K562 (cell line): ENCODE data around the gene LGALS3BP. TPM values are rescaled to one million over a fixed set of nuclear protein-coding genes. Genes with fewer than 3 reads are reported as not detected.

Source experiments
- ATAC-seq: fragments of 200-7000 bp; cut with Tn5 transposase; 3 replicates; pipeline ENCODE4 v1.9.1; 2020; ENCODE audit warnings: moderate library complexity
- BruUV-seq: library from RNA; stranded (reverse); fragments of 400-500 nt; replicated peaks from 2 replicates; lab custom pipeline; 2021; lab: Mats Ljungman, UMichigan
- CTCF ChIA-PET: fragments of 300-600 bp; formaldehyde crosslinking; extraction: SDS; loops from one replicate; lab custom pipeline; 2021; ENCODE audit warnings: low intra/inter-chr PET ratio; lab: Yijun Ruan, JAX
- POLR2A ChIA-PET: fragments of 300-600, 350-650 bp; sonication (Branson Sonifier 250); formaldehyde crosslinking; extraction: SDS; loops from one replicate; lab custom pipeline; 2021; ENCODE audit warnings: antibody characterized with exemption, inconsistent platforms; lab: Yijun Ruan, JAX
- DNase-seq, 4 experiments: peaks; one replicate each; pipeline versions ENCODE4 v3.0.0 to v3.0.0-alpha.2; 2011 to 2018; ENCODE audit warnings: low spot score in 3 of 4, mixed read lengths in 3 of 4; ENCODE audit errors: extremely low read depth in 1 of 4
- FAIRE-seq: peaks from 2 replicates; lab custom pipeline; 2011; peaks lifted over from hg19 to GRCh38; lab: Jason Lieb, UNC
- H2AFZ ChIP-seq: 2 replicates; pipeline ENCODE4 v1.6.0; 2011; ENCODE audit warnings: low read depth, low read length, control low read depth, inconsistent platforms
- H3K27ac ChIP-seq: fragments of 200-600 bp; 3 replicates; pipeline ENCODE4 v1.8.0; 2011; ENCODE audit warnings: low read depth, mild to moderate bottlenecking, control low read depth, inconsistent platforms, low read length, moderate library complexity, mixed read lengths; ENCODE audit errors: extremely low read depth
- H3K27me3 ChIP-seq, 2 experiments: fragments of 300-600 bp in 1 of 2; 2 replicates in 1 of 2; 3 replicates in 1 of 2; pipeline versions ENCODE4 v1.6.0 to v1.8.0; 2011; ENCODE audit warnings: inconsistent platforms in 2 of 2, low read length in 2 of 2, mild to moderate bottlenecking in 1 of 2, mixed read lengths in 1 of 2, moderate library complexity in 1 of 2; ENCODE audit not compliant: control insufficient read depth in 2 of 2, insufficient read depth in 2 of 2
- H3K36me3 ChIP-seq: fragments of 300-600 bp; 3 replicates; pipeline ENCODE4 v1.8.0; 2011; ENCODE audit warnings: mild to moderate bottlenecking, low read length, inconsistent platforms; ENCODE audit not compliant: control insufficient read depth, insufficient read depth
- H3K4me1 ChIP-seq, 2 experiments: fragments of 200-600 bp in 1 of 2; replicated peaks in 1 of 2; 2 replicates in 1 of 2; 3 replicates in 1 of 2; pipeline versions ENCODE4 v1.5.1 to v1.8.0; 2011; ENCODE audit warnings: inconsistent platforms in 2 of 2, low read length in 2 of 2, mild to moderate bottlenecking in 1 of 2, mixed read lengths in 1 of 2, moderate library complexity in 1 of 2; ENCODE audit not compliant: control insufficient read depth in 2 of 2, insufficient read depth in 2 of 2
- H3K4me2 ChIP-seq: 2 replicates; pipeline ENCODE4 v1.6.1; 2011; ENCODE audit warnings: low read length, control low read depth, inconsistent platforms, mixed read lengths; ENCODE audit not compliant: insufficient read depth
- H3K4me3 ChIP-seq: fragments of 200-600 bp; sonication (generic), shearing (Covaris generic); 2 replicates; pipeline ENCODE4 v1.5.1; 2016; ENCODE audit warnings: control low read depth, inconsistent platforms
- H3K79me2 ChIP-seq: fragments of 200-600 bp; 3 replicates; pipeline ENCODE4 v1.8.0; 2011; ENCODE audit warnings: low read length, inconsistent platforms; ENCODE audit not compliant: control insufficient read depth, insufficient read depth
- H3K9ac ChIP-seq, 2 experiments: 2 replicates each; pipeline versions ENCODE4 v1.6.0 to v1.6.1; 2011; ENCODE audit warnings: low read depth in 2 of 2, low read length in 2 of 2, control low read depth in 1 of 2, inconsistent platforms in 1 of 2, mild to moderate bottlenecking in 1 of 2, mixed read lengths in 1 of 2; ENCODE audit not compliant: insufficient read depth in 1 of 2
- H3K9me1 ChIP-seq: one replicate; pipeline ENCODE4 v1.6.0; 2011; ENCODE audit warnings: inconsistent platforms, mild to moderate bottlenecking, low read length, moderate library complexity; ENCODE audit not compliant: control insufficient read depth, insufficient read depth
- H3K9me3 ChIP-seq: replicated peaks from 2 replicates; pipeline ENCODE4 v1.5.1; 2011; ENCODE audit warnings: low read depth, low read length, inconsistent platforms; ENCODE audit not compliant: control insufficient read depth, insufficient read depth
- H4K20me1 ChIP-seq: replicated peaks from 2 replicates; pipeline ENCODE4 v1.6.1; 2011; ENCODE audit warnings: low read length, inconsistent platforms, mixed read lengths; ENCODE audit not compliant: control insufficient read depth, insufficient read depth
- BCOR ChIP-seq: fragments of 450-650 bp; IDR thresholded peaks from 2 replicates; pipeline ENCODE4 v1.6.1; 2016
- FOXP1 ChIP-seq: sonication (generic); formaldehyde crosslinking; IDR thresholded peaks from 2 replicates; pipeline ENCODE4 v1.8.0; 2022; ENCODE audit warnings: mild to moderate bottlenecking, missing genetic modification reagents
- GTF3C2 ChIP-seq: IDR thresholded peaks from 3 replicates; pipeline ENCODE4 v1.6.1; 2011; ENCODE audit warnings: borderline replicate concordance, mild to moderate bottlenecking, moderate library complexity; ENCODE audit not compliant: insufficient read length; ENCODE audit errors: extremely low read depth
- IRF2 ChIP-seq: sonication (generic); formaldehyde crosslinking; IDR thresholded peaks from 2 replicates; pipeline ENCODE4 v1.8.1; 2022; ENCODE audit warnings: mild to moderate bottlenecking, missing genetic modification reagents
- POU5F1 ChIP-seq: fragments of 150-350 bp; IDR thresholded peaks from 2 replicates; pipeline ENCODE4 v1.6.1; 2014; ENCODE audit warnings: borderline replicate concordance, low read length, low read depth, mild to moderate bottlenecking; ENCODE audit not compliant: partially characterized antibody
- PTBP1 ChIP-seq: fragments of 200-400 bp; formaldehyde crosslinking; IDR thresholded peaks from 2 replicates; pipeline ENCODE4 v1.6.1; 2017; ENCODE audit warnings: low read depth, low read length
- TAF1 ChIP-seq: IDR thresholded peaks from 2 replicates; pipeline ENCODE4 v1.6.1; 2011; ENCODE audit warnings: mild to moderate bottlenecking, low read length, moderate library complexity; ENCODE audit not compliant: insufficient read depth, control insufficient read depth, severe bottlenecking; ENCODE audit errors: extremely low read depth
- ZNF146 ChIP-seq: IDR thresholded peaks from one replicate; pipeline ENCODE4 v1.6.1; 2018; ENCODE audit warnings: missing compliant biosample characterization; ENCODE audit not compliant: unreplicated experiment
- ZNF280A ChIP-seq: fragments of 450-650 bp; IDR thresholded peaks from 2 replicates; pipeline ENCODE4 v1.6.1; 2018; ENCODE audit warnings: mild to moderate bottlenecking, low read depth; ENCODE audit not compliant: partially characterized antibody
- ZNF282 ChIP-seq: sonication (generic); formaldehyde crosslinking; IDR thresholded peaks from 2 replicates; pipeline ENCODE4 v1.8.1; 2023; ENCODE audit warnings: missing genetic modification reagents
- ZNF76 ChIP-seq: fragments of 250-450 bp; sonication (Bioruptor Pico); IDR thresholded peaks from 2 replicates; pipeline ENCODE4 v1.4.0; 2020; ENCODE audit warnings: mild to moderate bottlenecking, moderate library complexity, borderline replicate concordance
- WGBS: fragments of 100-300 bp; shearing (Covaris generic); methylation state at CpG from one replicate; pipeline ENCODE4 v1.1.6; 2016; ENCODE audit warnings: low coverage, mixed read lengths; ENCODE audit not compliant: insufficient coverage; ENCODE audit errors: missing lambda C conversion rate; 5-methylcytosine and 5-hydroxymethylcytosine counted together
- in situ Hi-C: fragments of 300-500 bp; cut with MboI; formaldehyde crosslinking; loops from 4 replicates; pipeline ENCODE4 v1.15.0; 2018; ENCODE audit warnings: inconsistent platforms, mixed read lengths
- intact Hi-C: fragments of 100-400 bp; cut with micrococcal nuclease; formaldehyde crosslinking; loops from 2 replicates; pipeline ENCODE4 v1.14.2; 2022
- polyA plus RNA-seq, 8 experiments: library from polyadenylated mRNA; depleted of rRNA in 4 of 8; stranded (reverse) in 5 of 8; unstranded in 3 of 8; fragments of >200 nt; fragmentation: Nextera tagmentation in 2 of 8; fragmentation: Illumina TruSeq in 1 of 8; extraction: Ambion mirVana in 2 of 8; extraction: Trizol in 1 of 8; gene quantifications; 2 replicates each; pipeline versions ENCODE4 v1.2.1 to v1.2.3, GENCODE V29; 2011 to 2014; ENCODE audit warnings: inconsistent platforms in 1 of 8, missing spikeins in 1 of 8
- total RNA-seq, 7 experiments: library from RNA; depleted of rRNA in 6 of 7; stranded (reverse); fragments of >200 nt in 6 of 7; fragmentation: Illumina TruSeq in 2 of 7; extraction: Trizol in 2 of 7; gene quantifications; 2 replicates each; pipeline versions ENCODE4 v1.2.1 to v1.2.3, GENCODE V29; 2011 to 2021; ENCODE audit warnings: low replicate concordance in 1 of 7
- TF ChIP-seq, protein P1 (sequence below): fragments of 200-800 bp; sonication (Bioruptor generic); IDR thresholded peaks from 2 replicates; pipeline ENCODE4 v1.6.1; 2016; ENCODE audit warnings: missing genetic modification characterization, missing compliant biosample characterization

LGALS3BP gene
- total and polyA plus RNA-seq, 9 of the 15 experiments (the other 6 are each of a cell fraction or from before 2014, with no cell fraction given): 0.39 to 5.3 (median 3.2) TPM

GRCh38 chr17:78972507-78973105 is 7.1 kb downstream of the LGALS3BP start:
- 64% methylated on average over 10 of the region's 15 CpGs for WGBS
- H3K9me1 ChIP-seq: no peaks in the 10 kb centered on the region
- peak overlapping the region in 1 of 2 experiments; percentile 26; a peak in 2 of 4 replicates for H3K9ac ChIP-seq
- H3K4me2 ChIP-seq: no peak overlapping the region
- H4K20me1 ChIP-seq: no peaks in the 10 kb centered on the region
- no peak for FAIRE-seq
- ChIA-PET CTCF (no interaction called here), POLR2A (interaction anchor here (0.5 to 1.5 kb wide), 5 partner anchors 9 to 204 kb away, joined by 3 to 6 read pairs (median 4); no protein-coding TSS in a partner anchor)
- no peak for DNase-seq
- H3K9me3 ChIP-seq: no peaks in the 10 kb centered on the region
- H3K36me3 ChIP-seq: no peaks in the 10 kb centered on the region
- no peak overlapping the region for H2AFZ ChIP-seq
- no peaks in the 10 kb centered on the region for H3K79me2 ChIP-seq
- intact Hi-C loops: no loop called here
- in situ Hi-C loops: no loop called here
- no TSS peak for BruUV-seq
- no peak overlapping the region for H3K27ac ChIP-seq
- peaks cover 0 to 62% of the 10 kb centered on the region in 2 experiments; a peak in 2 of 5 replicates for H3K4me1 ChIP-seq
- H3K27me3 ChIP-seq: peaks cover 17 to 34% of the 10 kb centered on the region in 2 experiments
- H3K4me3 ChIP-seq: no peak overlapping the region
- no peak; the same call in 2 of the 3 replicates for ATAC-seq
- TF ChIP-seq ZNF76 (CRISPR knock-in tag) (no peak), POU5F1 (no peak), ZNF280A (no peak), FOXP1 (CRISPR knock-in tag) (no peak), PTBP1 (no peak), ZNF282 (CRISPR knock-in tag) (no peak), IRF2 (CRISPR knock-in tag) (no peak), GTF3C2 (no peak), TAF1 (no peak), BCOR (no peak), ZNF146 (CRISPR knock-in tag) (no peak)
- TF ChIP-seq, protein P1, sequence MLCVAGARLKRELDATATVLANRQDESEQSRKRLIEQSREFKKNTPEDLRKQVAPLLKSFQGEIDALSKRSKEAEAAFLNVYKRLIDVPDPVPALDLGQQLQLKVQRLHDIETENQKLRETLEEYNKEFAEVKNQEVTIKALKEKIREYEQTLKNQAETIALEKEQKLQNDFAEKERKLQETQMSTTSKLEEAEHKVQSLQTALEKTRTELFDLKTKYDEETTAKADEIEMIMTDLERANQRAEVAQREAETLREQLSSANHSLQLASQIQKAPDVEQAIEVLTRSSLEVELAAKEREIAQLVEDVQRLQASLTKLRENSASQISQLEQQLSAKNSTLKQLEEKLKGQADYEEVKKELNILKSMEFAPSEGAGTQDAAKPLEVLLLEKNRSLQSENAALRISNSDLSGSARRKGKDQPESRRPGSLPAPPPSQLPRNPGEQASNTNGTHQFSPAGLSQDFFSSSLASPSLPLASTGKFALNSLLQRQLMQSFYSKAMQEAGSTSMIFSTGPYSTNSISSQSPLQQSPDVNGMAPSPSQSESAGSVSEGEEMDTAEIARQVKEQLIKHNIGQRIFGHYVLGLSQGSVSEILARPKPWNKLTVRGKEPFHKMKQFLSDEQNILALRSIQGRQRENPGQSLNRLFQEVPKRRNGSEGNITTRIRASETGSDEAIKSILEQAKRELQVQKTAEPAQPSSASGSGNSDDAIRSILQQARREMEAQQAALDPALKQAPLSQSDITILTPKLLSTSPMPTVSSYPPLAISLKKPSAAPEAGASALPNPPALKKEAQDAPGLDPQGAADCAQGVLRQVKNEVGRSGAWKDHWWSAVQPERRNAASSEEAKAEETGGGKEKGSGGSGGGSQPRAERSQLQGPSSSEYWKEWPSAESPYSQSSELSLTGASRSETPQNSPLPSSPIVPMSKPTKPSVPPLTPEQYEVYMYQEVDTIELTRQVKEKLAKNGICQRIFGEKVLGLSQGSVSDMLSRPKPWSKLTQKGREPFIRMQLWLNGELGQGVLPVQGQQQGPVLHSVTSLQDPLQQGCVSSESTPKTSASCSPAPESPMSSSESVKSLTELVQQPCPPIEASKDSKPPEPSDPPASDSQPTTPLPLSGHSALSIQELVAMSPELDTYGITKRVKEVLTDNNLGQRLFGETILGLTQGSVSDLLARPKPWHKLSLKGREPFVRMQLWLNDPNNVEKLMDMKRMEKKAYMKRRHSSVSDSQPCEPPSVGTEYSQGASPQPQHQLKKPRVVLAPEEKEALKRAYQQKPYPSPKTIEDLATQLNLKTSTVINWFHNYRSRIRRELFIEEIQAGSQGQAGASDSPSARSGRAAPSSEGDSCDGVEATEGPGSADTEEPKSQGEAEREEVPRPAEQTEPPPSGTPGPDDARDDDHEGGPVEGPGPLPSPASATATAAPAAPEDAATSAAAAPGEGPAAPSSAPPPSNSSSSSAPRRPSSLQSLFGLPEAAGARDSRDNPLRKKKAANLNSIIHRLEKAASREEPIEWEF (CRISPR knock-in tag): no peak
